Ovary (tissue), 9 donors: ENCODE data around the gene LAMB4. TPM values are rescaled to one million over a fixed set of nuclear protein-coding genes. Genes with fewer than 3 reads are reported as not detected.

Experiments used
- DNase-seq, 5 donors: peaks; one replicate each; pipeline ENCODE4 v3.0.0-alpha.2; 2019 to 2020
- H3K27ac ChIP-seq, 2 donors: fragments of 200-600 bp; one replicate each; pipeline versions ENCODE4 v1.5.1 to v1.8.0; 2019 to 2022
- H3K27me3 ChIP-seq: fragments of 200-600 bp; one replicate; pipeline ENCODE4 v1.8.0; 2022
- H3K36me3 ChIP-seq: fragments of 200-600 bp; sonication (generic); one replicate; pipeline ENCODE4 v1.5.1; 2019
- H3K4me1 ChIP-seq: one replicate; pipeline ENCODE4 v1.8.1; 2013; ENCODE audit warnings: mild to moderate bottlenecking, moderate library complexity; ENCODE audit not compliant: insufficient read depth
- H3K4me3 ChIP-seq: fragments of 200-600 bp; sonication (generic); one replicate; pipeline ENCODE4 v1.5.1; 2017
- H3K9me3 ChIP-seq, 2 donors: fragments of 200-600 bp in 1 of 2; sonication (generic) in 1 of 2; one replicate each; pipeline versions ENCODE4 v1.5.1 to v1.8.1; 2013 to 2019; ENCODE audit warnings: mild to moderate bottlenecking in 1 of 2, moderate library complexity in 1 of 2
- CTCF ChIP-seq, 3 donors: fragments of 450-650 bp in 2 of 3; fragments of 200-600 bp in 1 of 3; IDR thresholded peaks; one replicate each; pipeline versions ENCODE4 v1.5.1 to v1.8.0; 2016 to 2022; ENCODE audit warnings: antibody characterized with exemption in 3 of 3, mild to moderate bottlenecking in 1 of 3
- EP300 ChIP-seq: sonication (generic); formaldehyde crosslinking; IDR thresholded peaks from one replicate; pipeline ENCODE4 v1.6.1; 2017; ENCODE audit warnings: antibody characterized with exemption
- POLR2A ChIP-seq: fragments of 450-650 bp; IDR thresholded peaks from one replicate; pipeline ENCODE4 v1.6.1; 2017; ENCODE audit warnings: antibody characterized with exemption, mild to moderate bottlenecking, moderate library complexity
- WGBS, 3 donors: extraction: QIAGEN DNeasy Blood & Tissue Kit in 1 of 3; methylation state at CpG; one replicate each; pipeline versions ENCODE4 v1.1.5 to v1.1.7; 2013 to 2017; 5-methylcytosine and 5-hydroxymethylcytosine counted together
- intact Hi-C, 4 donors: fragments of 100-400 bp; cut with DNase I; formaldehyde crosslinking; loops; one replicate each; pipeline versions ENCODE4 v1.11.0 to v1.15.1; 2022 to 2023
- polyA plus RNA-seq, 2 donors: library from polyadenylated mRNA; stranded (reverse); fragments of 200-250 nt in 1 of 2; fragments of 350-450 nt in 1 of 2; fragmentation: Illumina TruSeq in 1 of 2; extraction: RNeasy Lipid Tissue Mini Kit (QIAGEN cat#74804) in 1 of 2; gene quantifications; one replicate each; pipeline ENCODE4 v1.2.3, GENCODE V29; 2013 to 2014
- total RNA-seq, 7 donors: library from RNA; depleted of rRNA in 2 of 7; stranded (reverse); fragments of >200 nt in 2 of 7; fragmentation: NEBNext Ultra II Directional in 3 of 7; extraction: Animal tissue kit (Norgen Biotek cat#: 25700) in 3 of 7; gene quantifications; one replicate each; pipeline versions ENCODE4 v1.1.0 to v1.2.4, GENCODE V29; 2016 to 2023
- donor health status: DM: no; HTN: no; CAD: no; lungs with moderate emphysema.
- donor health status: DM: no; HTN: no; CAD: no.
- donor health status: Bipolar disorder and iron deficiency.
- donor health status: DM: yes; HTN: yes; CAD: no.
- donor health status: DM: no; HTN: no; CAD: no.
- donor health status: DM: yes; HTN: yes; CAD: no.

LAMB4 gene
- total and polyA plus RNA-seq, 9 donors = 0.10 to 0.17 TPM; not detected in 7

DNA sequence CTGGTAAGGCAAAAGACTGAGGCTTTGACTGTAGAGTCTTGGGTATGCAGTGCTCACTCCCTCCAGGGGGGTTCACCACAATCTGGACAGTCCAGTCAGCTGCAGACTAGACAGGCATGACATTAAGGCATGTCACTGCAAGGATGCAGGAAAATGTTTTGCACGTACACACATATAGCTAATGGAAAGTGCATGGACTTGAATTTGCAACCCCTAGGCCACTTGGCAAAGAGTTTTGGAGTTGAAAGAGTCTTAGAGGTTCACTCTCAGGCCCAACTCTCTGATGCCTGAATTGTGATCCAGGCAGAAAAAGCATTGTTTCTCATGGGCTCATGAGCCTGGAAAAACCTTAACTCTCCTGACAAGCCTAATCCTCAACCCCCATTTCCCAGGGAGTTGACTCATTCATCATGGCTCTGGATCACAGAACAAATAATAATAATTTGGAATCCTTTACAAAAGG, 51.9 kb downstream of the LAMB4 start:
- Histone ChIP-seq H3K4me3 (no peak overlapping the region), H3K4me1 (peaks cover 5% of the 10 kb centered on the region), H3K9me3 (no peaks in the 10 kb centered on the region), H3K27ac (no peak overlapping the region), H3K27me3 (no peaks in the 10 kb centered on the region), H3K36me3 (no peaks in the 10 kb centered on the region)
- DNase-seq = no peak
- no peak for TF ChIP-seq POLR2A
- TF ChIP-seq CTCF (IDR thresholded peaks at IDR 0.05) = no peak
- no peak for TF ChIP-seq EP300
- WGBS, 3 donors = 75 to 90% (median 87%) methylated on average over 1 of the region's 1 CpG
- intact Hi-C loops = no loop called here

GRCh38 chr7:108077709-108078108, 52.5 kb downstream of the LAMB4 start:
- H3K4me1 ChIP-seq = peaks cover 5% of the 10 kb centered on the region
- intact Hi-C loops = no loop called here
- DNase-seq = no peak
- no peak for TF ChIP-seq EP300
- TF ChIP-seq POLR2A = no peak
- no peaks in the 10 kb centered on the region for H3K27me3 ChIP-seq
- H3K9me3 ChIP-seq = no peaks in the 10 kb centered on the region
- H3K36me3 ChIP-seq = no peaks in the 10 kb centered on the region
- 77 to 86% (median 78%) methylated on average over 3 of the region's 3 CpGs for WGBS, 3 donors
- H3K27ac ChIP-seq = no peak overlapping the region
- H3K4me3 ChIP-seq = no peak overlapping the region

DNA sequence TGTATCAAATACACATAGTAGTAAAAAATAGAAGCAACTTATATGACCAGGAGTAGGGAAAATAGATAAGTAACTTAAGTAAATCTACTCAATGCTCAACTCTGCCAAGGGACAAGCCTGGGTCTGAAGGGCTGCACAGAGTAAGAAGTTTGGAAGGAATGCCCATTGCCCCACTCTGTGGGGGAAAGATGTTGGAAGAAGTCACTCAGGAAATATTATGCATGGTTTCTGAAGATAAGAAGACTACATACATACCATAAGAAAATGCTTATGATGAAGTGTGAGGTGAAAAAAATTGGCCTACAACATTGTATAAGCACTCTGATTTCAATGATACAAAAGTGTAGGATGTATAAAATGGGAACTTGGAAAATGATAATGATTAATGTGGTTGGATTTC, 54.0 kb downstream of the LAMB4 start:
- H3K27me3 ChIP-seq = no peaks in the 10 kb centered on the region
- H3K9me3 ChIP-seq = no peaks in the 10 kb centered on the region
- no peak overlapping the region for H3K4me3 ChIP-seq
- no peaks in the 10 kb centered on the region for H3K36me3 ChIP-seq
- H3K4me1 ChIP-seq = peaks cover 5% of the 10 kb centered on the region
- TF ChIP-seq EP300 = no peak
- no peak for TF ChIP-seq POLR2A
- no peak for TF ChIP-seq CTCF (IDR thresholded peaks at IDR 0.05)
- no peak for DNase-seq
- H3K27ac ChIP-seq = no peak overlapping the region
- intact Hi-C loops = no loop called here

- intact Hi-C loops = no loop called here
- H3K27ac ChIP-seq = no peak overlapping the region
- no peak overlapping the region for H3K4me3 ChIP-seq
- WGBS, 3 donors = 62 to 82% (median 80%) methylated on average over 3 of the region's 3 CpGs
- TF ChIP-seq EP300 = no peak
- no peak for TF ChIP-seq CTCF (IDR thresholded peaks at IDR 0.05)
- no peaks in the 10 kb centered on the region for H3K4me1 ChIP-seq
- no peaks in the 10 kb centered on the region for H3K27me3 ChIP-seq
- H3K9me3 ChIP-seq = no peaks in the 10 kb centered on the region
- no peaks in the 10 kb centered on the region for H3K36me3 ChIP-seq
- no peak for DNase-seq
Measured at GRCh38 chr7:108073305-108074070, 56.7 kb downstream of the LAMB4 start.

- 88 to 98% (median 96%) methylated on average over 2 of the region's 2 CpGs for WGBS, 3 donors
- Histone ChIP-seq H3K27me3 (no peaks in the 10 kb centered on the region), H3K27ac (no peak overlapping the region), H3K9me3 (no peaks in the 10 kb centered on the region), H3K4me3 (no peak overlapping the region), H3K4me1 (no peaks in the 10 kb centered on the region), H3K36me3 (no peaks in the 10 kb centered on the region)
- intact Hi-C loops = no loop called here
- DNase-seq = no peak
- TF ChIP-seq CTCF (IDR thresholded peaks at IDR 0.05) (no peak), POLR2A (no peak), EP300 (no peak)
Measured at GRCh38 chr7:108072739-108073138, 57.4 kb downstream of the LAMB4 start.
